ENCODE data around the gene CDK14. TPM values are rescaled to one million over a fixed set of nuclear protein-coding genes. Genes with fewer than 3 reads are reported as not detected.

Gene CDK14
- total and polyA plus RNA-seq, 2 donors (not counting 1 experiment from before 2014, with no cell fraction given), result 42.1 to 167 TPM

GRCh38 chr7:91165846-91166230 lies 569.7 kb downstream of the CDK14 start:
- Mint-ChIP-seq H3K27me3 (no peaks in the 10 kb centered on the region), H3K27ac (peak overlapping the region; percentile 89), H3K4me3 (no peak overlapping the region), H3K9me3 (ENCODE audit: insufficient read depth) (no peaks in the 10 kb centered on the region), H3K4me1 (peaks cover 37% of the 10 kb centered on the region)
- Histone ChIP-seq H3K27ac (ENCODE audit: low read length in 2 of 2) (peak overlapping the region; percentile 26 to 51), H3K9ac (ENCODE audit: low read length) (no peak overlapping the region), H3K9me3 (ENCODE audit: control extremely low read depth in 1 of 3, control insufficient read depth in 2 of 3, insufficient read depth in 1 of 3, low read length in 2 of 3) (no peaks in the 10 kb centered on the region), H3K36me3 (replicated peaks in 1 of 2; ENCODE audit: control extremely low read depth in 1 of 2, control insufficient read depth in 1 of 2, extremely low read depth in 1 of 2, insufficient read depth in 2 of 2, low read length in 1 of 2) (no peaks in the 10 kb centered on the region), H3K4me3 (ENCODE audit: control extremely low read depth in 1 of 5, extremely low read depth in 1 of 5, insufficient read depth in 1 of 5, low read depth in 2 of 5, low read length in 4 of 5) (no peak overlapping the region), H3K4me2 (replicated peaks; ENCODE audit: low read depth, low read length, poor library complexity, severe bottlenecking) (peak overlapping the region; percentile 47), H4K20me1 (ENCODE audit: control insufficient read depth, insufficient read depth, low read length, poor library complexity, severe bottlenecking) (no peaks in the 10 kb centered on the region), H3K4me1 (ENCODE audit: control insufficient read depth in 2 of 2, insufficient read depth in 2 of 2, low read length in 2 of 2) (peaks cover 19% of the 10 kb centered on the region in 2 donors), H3K27me3 (replicated peaks in 1 of 4; ENCODE audit: control extremely low read depth in 1 of 4, control insufficient read depth in 3 of 4, insufficient read depth in 4 of 4, low read length in 3 of 4) (no peaks in the 10 kb centered on the region), H3K79me2 (ENCODE audit: control insufficient read depth, insufficient read depth, low read length) (no peaks in the 10 kb centered on the region), H2AFZ (ENCODE audit: insufficient read depth, low read depth, low read length, poor library complexity, severe bottlenecking) (no peak overlapping the region)
- no CpG with 5 or more reads among the region's 1 CpG for WGBS (ENCODE audit: insufficient coverage)
- ChIA-PET CTCF (no interaction called here), POLR2A (no interaction called here)
- TF ChIP-seq CTCF (IDR thresholded peaks at IDR 0.05), result no peak
- no peak for TF ChIP-seq EZH2 (IDR thresholded peaks at IDR 0.05; ENCODE audit: borderline replicate concordance, insufficient read depth, low read depth, low read length, poor library complexity, severe bottlenecking)
- DNase-seq (no peak), ATAC-seq (ENCODE audit: low read depth) (peak; percentile 37)
- intact Hi-C loops (cut with micrococcal nuclease), result no loop called here

- Histone ChIP-seq H3K27ac (ENCODE audit: low read length in 2 of 2) (no peak overlapping the region), H3K4me2 (replicated peaks; ENCODE audit: low read depth, low read length, poor library complexity, severe bottlenecking) (no peak overlapping the region), H3K36me3 (replicated peaks in 1 of 2; ENCODE audit: control extremely low read depth in 1 of 2, control insufficient read depth in 1 of 2, extremely low read depth in 1 of 2, insufficient read depth in 2 of 2, low read length in 1 of 2) (peaks cover 0 to 4% of the 10 kb centered on the region in 2 experiments), H4K20me1 (ENCODE audit: control insufficient read depth, insufficient read depth, low read length, poor library complexity, severe bottlenecking) (no peaks in the 10 kb centered on the region), H3K27me3 (replicated peaks in 1 of 4; ENCODE audit: control extremely low read depth in 1 of 4, control insufficient read depth in 3 of 4, insufficient read depth in 4 of 4, low read length in 3 of 4) (no peaks in the 10 kb centered on the region), H3K4me3 (ENCODE audit: control extremely low read depth in 1 of 5, extremely low read depth in 1 of 5, insufficient read depth in 1 of 5, low read depth in 2 of 5, low read length in 4 of 5) (no peak overlapping the region), H3K9me3 (ENCODE audit: control extremely low read depth in 1 of 3, control insufficient read depth in 2 of 3, insufficient read depth in 1 of 3, low read length in 2 of 3) (no peaks in the 10 kb centered on the region), H2AFZ (ENCODE audit: insufficient read depth, low read depth, low read length, poor library complexity, severe bottlenecking) (no peak overlapping the region), H3K9ac (ENCODE audit: low read length) (no peak overlapping the region), H3K79me2 (ENCODE audit: control insufficient read depth, insufficient read depth, low read length) (no peaks in the 10 kb centered on the region), H3K4me1 (ENCODE audit: control insufficient read depth in 2 of 2, insufficient read depth in 2 of 2, low read length in 2 of 2) (peaks cover 19% of the 10 kb centered on the region in 2 donors)
- WGBS (ENCODE audit: insufficient coverage), result 94% methylated on average over 9 of the region's 11 CpGs
- H3K27ac Mint-ChIP-seq, result no peak overlapping the region
- H3K4me1 Mint-ChIP-seq, result peaks cover 24% of the 10 kb centered on the region
- H3K4me3 Mint-ChIP-seq, result no peak overlapping the region
- intact Hi-C loops (cut with micrococcal nuclease), result no loop called here
- ChIA-PET POLR2A (no interaction called here), CTCF (interaction anchor here (0.7 kb wide), 1 partner anchor 1219 kb away, joined by 4 read pairs; no protein-coding TSS in a partner anchor)
- H3K9me3 Mint-ChIP-seq (ENCODE audit: insufficient read depth), result no peaks in the 10 kb centered on the region
- no peak for ATAC-seq (ENCODE audit: low read depth)
- DNase-seq, result no peak
- no peaks in the 10 kb centered on the region for H3K27me3 Mint-ChIP-seq
- TF ChIP-seq CTCF (IDR thresholded peaks at IDR 0.05), result no peak
- TF ChIP-seq EZH2 (IDR thresholded peaks at IDR 0.05; ENCODE audit: borderline replicate concordance, insufficient read depth, low read depth, low read length, poor library complexity, severe bottlenecking), result no peak
Observed at GRCh38 chr7:91168871-91169829, 573.0 kb downstream of the CDK14 start.
